Hematopoietic multipotent progenitor cell treated with erythropoietin and hydrocortisone succinate and interleukin-3 and kit ligand, for 17 days (in vitro differentiated cells): ENCODE data around the gene CYP21A2.
"Not testable (repeated sequence)": the region's sequence is repeated elsewhere in the genome, so short reads cannot be mapped to it uniquely, and the experiment has no call there.

ENCODE experiments used
- DNase-seq: peaks from one replicate; pipeline ENCODE4 v3.0.0-alpha.2; 2015; ENCODE audit warnings: low spot score

CYP21A2 gene

DNA sequence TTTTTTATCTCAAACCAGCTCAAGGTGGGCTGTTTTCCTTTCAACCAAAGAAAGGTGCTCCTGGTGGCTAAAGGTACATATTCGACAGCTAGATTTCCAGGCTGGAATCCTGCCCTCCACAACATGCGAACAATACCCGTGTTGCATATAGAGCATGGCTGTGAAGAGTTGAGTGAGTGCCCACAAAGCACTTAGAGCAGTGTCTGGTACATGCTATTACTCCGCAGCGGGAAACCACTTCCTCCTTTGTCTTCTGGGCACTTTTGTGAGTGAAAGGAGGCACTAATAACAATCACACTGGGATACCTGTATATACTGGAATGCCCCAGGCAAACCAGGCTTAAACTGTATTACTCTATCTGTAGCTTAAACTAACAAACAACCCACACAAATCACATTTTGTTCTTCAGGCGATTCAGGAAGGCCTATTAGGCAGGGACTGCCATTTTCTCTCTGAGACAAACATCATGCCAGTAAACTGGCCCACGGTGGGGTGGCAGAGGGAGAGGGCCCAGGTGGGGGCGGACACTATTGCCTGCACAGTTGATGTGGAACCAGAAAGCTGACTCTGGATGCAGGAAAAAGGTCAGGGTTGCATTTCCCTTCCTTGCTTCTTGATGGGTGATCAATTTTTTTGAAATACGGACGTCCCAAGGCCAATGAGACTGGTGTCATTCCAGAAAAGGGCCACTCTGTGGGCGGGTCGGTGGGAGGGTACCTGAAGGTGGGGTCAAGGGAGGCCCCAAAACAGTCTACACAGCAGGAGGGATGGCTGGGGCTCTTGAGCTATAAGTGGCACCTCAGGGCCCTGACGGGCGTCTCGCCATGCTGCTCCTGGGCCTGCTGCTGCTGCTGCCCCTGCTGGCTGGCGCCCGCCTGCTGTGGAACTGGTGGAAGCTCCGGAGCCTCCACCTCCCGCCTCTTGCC, at the start of gene CYP21A2:
Gene CYP21A2, plus strand, starts transcription at position 818 of the 927 bp plus-strand sequence. Its CDS starts 8 bp downstream, at position 826.
- not testable (repeated sequence) for DNase-seq

- DNase-seq, result not testable (repeated sequence)
Observed at GRCh38 chr6:31989363-31989762, 48.9 kb upstream of the CYP21A2 start.

- not testable (repeated sequence) for DNase-seq
Observed at GRCh38 chr6:31994421-31994820, 43.8 kb upstream of the CYP21A2 start.

DNA sequence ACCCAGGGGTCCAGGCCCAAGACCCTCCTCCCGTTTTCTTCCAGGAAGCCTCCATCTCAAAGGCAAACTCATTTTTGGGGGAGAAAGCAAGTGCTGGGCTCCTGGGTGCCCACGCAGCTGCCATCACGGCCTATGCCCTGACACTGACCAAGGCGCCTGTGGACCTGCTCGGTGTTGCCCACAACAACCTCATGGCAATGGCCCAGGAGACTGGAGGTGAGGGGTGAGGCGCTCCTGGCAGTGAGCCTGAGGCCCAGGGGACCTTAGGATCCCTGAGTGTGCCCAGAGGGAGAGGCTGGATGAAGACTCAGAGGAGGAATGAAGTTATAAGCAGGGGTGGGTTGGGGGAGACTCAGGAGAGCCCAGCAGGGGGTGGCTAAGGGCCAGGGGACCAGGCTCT, 41.8 kb upstream of the CYP21A2 start:
- DNase-seq, result not testable (repeated sequence)

DNA sequence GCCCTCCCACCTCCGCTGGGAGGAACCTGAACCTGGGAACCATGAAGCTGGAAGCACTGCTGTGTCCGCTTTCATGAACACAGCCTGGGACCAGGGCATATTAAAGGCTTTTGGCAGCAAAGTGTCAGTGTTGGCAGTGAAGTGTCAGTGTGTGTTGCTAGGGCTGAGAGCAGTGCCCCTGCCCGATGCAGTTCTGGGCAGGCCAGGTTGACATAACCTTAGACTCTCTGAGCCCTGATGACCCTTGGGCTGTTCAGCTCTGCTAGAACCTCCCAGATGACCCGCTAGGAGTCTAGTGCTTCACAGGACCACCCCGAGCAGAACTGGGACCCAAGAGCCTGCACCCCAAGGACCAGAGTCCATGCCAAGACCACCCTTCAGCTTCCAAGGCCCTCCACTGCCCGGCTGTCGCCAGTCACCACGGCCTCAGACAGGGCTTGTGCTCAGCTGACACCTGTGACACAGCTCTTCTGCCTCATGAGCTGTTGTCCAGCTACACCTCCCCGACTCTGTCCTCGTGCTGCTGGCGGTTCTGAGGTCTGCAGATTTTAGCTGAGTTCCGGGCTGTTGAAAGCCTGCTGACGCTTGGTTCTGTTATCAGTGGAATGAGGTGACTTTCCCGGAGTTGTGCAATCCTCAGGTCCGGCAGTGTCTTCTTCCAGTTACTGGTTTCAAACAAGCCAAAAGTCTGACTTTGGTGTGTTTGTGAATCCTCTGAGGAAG, 35.5 kb upstream of the CYP21A2 start:
- not testable (repeated sequence) for DNase-seq

GRCh38 chr6:32003301-32003700, 34.9 kb upstream of the CYP21A2 start:
- DNase-seq, result not testable (repeated sequence)

- not testable (repeated sequence) for DNase-seq
Observed at GRCh38 chr6:32004393-32004792, 33.8 kb upstream of the CYP21A2 start.

DNA sequence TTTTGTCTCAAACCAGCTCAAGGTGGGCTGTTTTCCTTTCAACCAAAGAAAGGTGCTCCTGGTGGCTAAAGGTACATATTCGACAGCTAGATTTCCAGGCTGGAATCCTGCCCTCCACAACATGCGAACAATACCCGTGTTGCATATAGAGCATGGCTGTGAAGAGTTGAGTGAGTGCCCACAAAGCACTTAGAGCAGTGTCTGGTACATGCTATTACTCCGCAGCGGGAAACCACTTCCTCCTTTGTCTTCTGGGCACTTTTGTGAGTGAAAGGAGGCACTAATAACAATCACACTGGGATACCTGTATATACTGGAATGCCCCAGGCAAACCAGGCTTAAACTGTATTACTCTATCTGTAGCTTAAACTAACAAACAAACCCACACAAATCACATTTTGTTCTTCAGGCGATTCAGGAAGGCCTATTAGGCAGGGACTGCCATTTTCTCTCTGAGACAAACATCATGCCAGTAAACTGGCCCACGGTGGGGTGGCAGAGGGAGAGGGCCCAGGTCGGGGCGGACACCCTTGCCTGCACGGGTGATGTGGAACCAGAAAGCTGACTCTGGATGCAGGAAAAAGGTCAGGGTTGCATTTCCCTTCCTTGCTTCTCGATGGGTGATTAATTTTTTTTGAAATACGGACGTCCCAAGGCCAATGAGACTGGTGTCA, 33.2 kb upstream of the CYP21A2 start:
- not testable (repeated sequence) for DNase-seq

GRCh38 chr6:32005538-32005880, 32.7 kb upstream of the CYP21A2 start:
- not testable (repeated sequence) for DNase-seq

DNA sequence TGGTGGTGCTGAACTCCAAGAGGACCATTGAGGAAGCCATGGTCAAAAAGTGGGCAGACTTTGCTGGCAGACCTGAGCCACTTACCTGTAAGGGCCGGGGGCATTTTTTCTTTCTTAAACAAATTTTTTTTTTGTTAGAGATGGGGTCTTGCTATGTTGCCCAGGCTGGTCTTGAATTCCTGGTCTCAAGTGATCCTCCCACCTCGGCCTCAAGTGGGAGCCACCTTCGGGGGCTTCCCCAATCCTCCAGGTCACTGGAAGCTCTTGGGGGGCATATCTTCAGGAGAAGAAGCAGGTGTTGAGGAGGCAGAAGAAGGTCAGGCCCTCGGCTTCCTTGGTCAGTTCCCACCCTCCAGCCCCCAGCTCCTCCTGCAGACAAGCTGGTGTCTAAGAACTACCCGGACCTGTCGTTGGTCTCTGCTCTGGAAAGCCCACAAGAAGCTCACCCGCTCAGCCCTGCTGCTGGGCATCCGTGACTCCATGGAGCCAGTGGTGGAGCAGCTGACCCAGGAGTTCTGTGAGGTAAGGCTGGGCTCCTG, 32.2 kb upstream of the CYP21A2 start:
- not testable (repeated sequence) for DNase-seq

DNA sequence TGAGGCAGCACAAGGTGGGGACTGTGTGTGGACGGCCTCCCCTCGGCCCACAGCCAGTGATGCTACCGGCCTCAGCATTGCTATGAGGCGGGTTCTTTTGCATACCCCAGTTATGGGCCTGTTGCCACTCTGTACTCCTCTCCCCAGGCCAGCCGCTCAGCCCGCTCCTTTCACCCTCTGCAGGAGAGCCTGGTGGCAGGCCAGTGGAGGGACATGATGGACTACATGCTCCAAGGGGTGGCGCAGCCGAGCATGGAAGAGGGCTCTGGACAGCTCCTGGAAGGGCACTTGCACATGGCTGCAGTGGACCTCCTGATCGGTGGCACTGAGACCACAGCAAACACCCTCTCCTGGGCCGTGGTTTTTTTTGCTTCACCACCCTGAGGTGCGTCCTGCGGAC, 31.1 kb upstream of the CYP21A2 start:
- not testable (repeated sequence) for DNase-seq

- DNase-seq, result not testable (repeated sequence)
Observed at GRCh38 chr6:32008037-32008436, 30.2 kb upstream of the CYP21A2 start.

DNA sequence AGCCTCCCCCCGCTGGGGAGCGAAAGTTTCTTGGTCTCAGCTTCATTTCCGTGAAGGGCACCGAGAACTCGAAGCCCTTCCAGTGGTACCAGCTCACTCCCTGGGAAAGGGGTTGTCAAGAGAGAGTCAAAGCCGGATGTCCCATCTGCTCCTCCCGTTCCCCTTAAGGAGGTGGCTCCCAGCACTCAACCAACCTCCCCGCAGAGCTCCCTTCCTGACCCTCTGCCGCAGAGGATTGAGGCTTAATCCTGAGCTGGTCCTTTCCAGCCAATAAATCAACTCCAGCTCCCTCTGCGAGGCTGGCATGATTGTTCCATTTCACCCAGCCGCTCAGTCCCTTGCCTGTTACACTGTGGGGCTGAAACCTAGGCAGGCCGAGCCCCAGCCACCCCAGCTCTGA, 29.6 kb upstream of the CYP21A2 start:
- DNase-seq, result not testable (repeated sequence)

- not testable (repeated sequence) for DNase-seq
Observed at GRCh38 chr6:32009537-32009936, 28.7 kb upstream of the CYP21A2 start.

DNA sequence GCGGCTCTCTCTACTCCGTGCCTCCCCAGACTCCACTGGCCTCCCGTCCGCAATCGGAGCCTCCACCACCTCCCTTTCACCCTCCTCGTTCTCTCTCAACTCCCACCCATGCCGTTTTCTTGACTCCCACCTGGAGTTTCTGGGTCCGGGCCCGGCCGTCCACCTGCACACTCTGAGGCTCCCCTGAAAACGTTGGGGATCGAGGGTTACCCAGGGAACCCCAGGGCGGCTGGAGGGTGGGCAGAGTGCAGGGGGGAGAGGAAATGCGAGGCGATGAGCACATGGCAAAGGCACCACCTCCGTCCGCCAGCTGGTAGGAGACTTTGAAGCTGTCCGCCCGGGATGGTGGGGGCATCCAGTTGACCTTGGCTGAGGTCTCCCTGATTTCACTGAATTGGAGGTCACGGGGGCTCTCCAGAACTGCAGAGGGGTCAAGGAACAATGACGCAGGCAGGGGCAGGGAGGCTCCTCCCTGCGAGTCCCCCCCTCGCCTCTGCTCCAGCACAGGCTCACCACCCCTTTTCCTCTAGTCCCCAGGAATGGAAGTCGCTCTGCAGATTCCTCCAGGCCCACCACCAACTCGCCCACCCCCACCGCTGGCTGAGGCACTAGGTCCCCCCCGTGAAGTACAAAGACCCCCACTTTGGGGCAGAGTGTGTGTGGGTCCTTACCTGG, 27.2 kb upstream of the CYP21A2 start:
- DNase-seq, result not testable (repeated sequence)

GRCh38 chr6:32012941-32013617, 25.1 kb upstream of the CYP21A2 start:
- DNase-seq, result peak; percentile 39

DNA sequence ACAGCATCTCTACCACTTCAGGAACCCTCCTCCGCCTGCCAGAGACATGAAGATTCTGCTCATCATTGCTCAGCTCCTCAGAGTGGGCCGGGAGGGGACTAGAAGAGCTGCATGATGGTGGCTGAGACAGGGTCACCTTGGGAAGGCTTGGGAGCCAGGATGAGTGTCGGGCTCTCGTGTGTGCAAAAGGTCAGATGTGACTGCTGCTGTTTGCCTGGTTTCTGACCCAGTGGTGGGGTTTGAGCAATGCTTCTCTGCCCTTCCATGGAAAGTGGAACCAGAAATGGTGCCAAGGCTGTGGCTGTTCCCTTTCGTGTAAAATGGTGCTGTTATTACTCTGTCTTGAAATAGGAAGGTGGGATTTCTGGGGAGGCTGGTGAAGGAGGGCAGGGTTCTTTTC, 24.5 kb upstream of the CYP21A2 start:
- DNase-seq, result not testable (repeated sequence)

DNA sequence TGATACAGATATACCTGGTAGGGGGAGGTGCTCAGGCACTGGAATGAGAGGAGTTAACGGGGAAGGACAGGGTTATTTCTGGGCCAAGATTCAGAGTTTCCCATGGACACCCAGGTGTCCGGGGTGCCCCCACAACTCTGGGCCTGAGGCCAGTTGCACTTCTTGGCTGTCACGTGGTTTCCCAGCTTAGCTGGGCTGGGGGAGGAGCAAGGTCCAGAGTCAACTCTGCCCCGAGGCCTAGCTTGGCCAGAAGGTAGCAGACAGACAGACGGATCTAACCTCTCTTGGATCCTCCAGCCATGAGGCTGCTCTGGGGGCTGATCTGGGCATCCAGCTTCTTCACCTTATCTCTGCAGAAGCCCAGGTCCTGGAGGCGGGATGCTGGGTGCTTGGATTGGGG, 23.7 kb upstream of the CYP21A2 start, which contains the start of gene C4B:
Gene C4B, plus strand, starts transcription at position 249 of the 400 bp plus-strand sequence. Its CDS starts 51 bp downstream, at position 300.
- DNase-seq, result not testable (repeated sequence)

DNA sequence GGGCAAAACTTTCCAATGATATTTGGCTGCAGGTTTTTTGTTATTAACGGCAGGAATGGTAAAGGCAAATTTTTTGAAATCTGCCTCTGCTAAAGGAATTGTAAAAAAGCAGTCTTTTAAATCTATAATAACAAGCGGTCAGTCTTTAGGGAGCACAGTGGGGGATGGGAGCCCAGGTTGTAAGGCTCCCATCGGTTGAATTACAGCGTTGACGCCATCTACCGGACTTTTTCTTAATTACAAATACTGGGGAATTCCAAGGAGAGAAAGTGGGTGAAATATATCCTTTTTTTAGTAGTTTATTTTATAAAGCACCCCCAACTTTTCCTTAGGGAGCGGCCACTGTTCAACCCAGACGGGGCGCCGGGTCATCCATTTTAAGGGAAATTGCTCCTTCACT, 16.1 kb upstream of the CYP21A2 start:
- DNase-seq, result not testable (repeated sequence)

- DNase-seq, result not testable (repeated sequence)
Observed at GRCh38 chr6:32028631-32029030, 9.6 kb upstream of the CYP21A2 start.

GRCh38 chr6:32029553-32029952, 8.7 kb upstream of the CYP21A2 start:
- not testable (repeated sequence) for DNase-seq
